Cardiac septum (tissue), 1 donor: ENCODE results near the gene FCRL5. TPM values are rescaled to one million over a fixed set of nuclear protein-coding genes. Genes with fewer than 3 reads are reported as not detected.
"Not testable (repeated sequence)": the region's sequence is repeated elsewhere in the genome, so short reads cannot be mapped to it uniquely, and the experiment has no call there.

Experiments used
- DNase-seq: peaks from one replicate; pipeline ENCODE4 v3.0.0-alpha.2; 2020; ENCODE audit warnings: low spot score
- intact Hi-C: fragments of 100-400 bp; cut with DNase I; formaldehyde crosslinking; loops from one replicate; pipeline ENCODE4 v1.14.0; 2022
- long read RNA-seq: library from polyadenylated mRNA; unstranded; transcript quantifications from one replicate; pipeline ENCODE4 v2.0.0, GENCODE V29; 2021
- total RNA-seq: library from RNA; stranded (reverse); fragmentation: NEBNext Ultra II Directional; extraction: Animal tissue kit (Norgen Biotek cat#: 25700); gene quantifications from one replicate; pipeline ENCODE4 v1.2.1, GENCODE V29; 2021
- donor health status: DM: no; HTN: no; CAD: no.

The FCRL5 gene
- 0.30 TPM for total RNA-seq
- long read RNA-seq, result 0 reads

GRCh38 chr1:157551694-157552693 lies at the start of gene FCRL5:
Gene FCRL5 (minus strand): TSS chr1:157552515. CDS start chr1:157552362, 153 bp downstream.
- intact Hi-C loops, result no loop called here
- no peak for DNase-seq

GRCh38 chr1:157600236-157600635 lies 47.9 kb upstream of the FCRL5 start:
- DNase-seq, result no peak
- intact Hi-C loops, result no loop called here

GRCh38 chr1:157597959-157598667 lies 45.8 kb upstream of the FCRL5 start, which contains the start of gene FCRL4:
Gene FCRL4 (minus strand): TSS chr1:157598085. CDS start chr1:157597944, 141 bp downstream.
- intact Hi-C loops, result no loop called here

GRCh38 chr1:157596384-157596783 lies 44.1 kb upstream of the FCRL5 start:
- intact Hi-C loops, result no loop called here
- no peak for DNase-seq

More at GRCh38 chr1:157597959-157598667, 45.8 kb upstream of the FCRL5 start, which contains the start of gene FCRL4:
- no peak for DNase-seq

GRCh38 chr1:157595356-157595755 lies 43.0 kb upstream of the FCRL5 start:
- intact Hi-C loops, result no loop called here
- no peak for DNase-seq

GRCh38 chr1:157585984-157586383 lies 33.7 kb upstream of the FCRL5 start:
- DNase-seq, result no peak
- intact Hi-C loops, result no loop called here

- no peak for DNase-seq
- intact Hi-C loops, result no loop called here
These were observed 32.2 kb upstream of the FCRL5 start for GRCh38 chr1:157584503-157584902.

GRCh38 chr1:157580828-157581210 lies 28.5 kb upstream of the FCRL5 start:
- intact Hi-C loops, result no loop called here
- no peak for DNase-seq

- intact Hi-C loops, result no loop called here
- DNase-seq, result no peak
These were observed 28.0 kb upstream of the FCRL5 start for GRCh38 chr1:157580179-157580827.

- intact Hi-C loops, result loop anchor here (5.0 to 10.0 kb wide), 2 partner anchors 367 to 545 kb away; no protein-coding TSS in a partner anchor
- no peak for DNase-seq
These were observed 25.1 kb upstream of the FCRL5 start for GRCh38 chr1:157577420-157577819.

GRCh38 chr1:157575744-157576143 lies 23.4 kb upstream of the FCRL5 start:
- intact Hi-C loops, result loop anchor here (5.0 to 10.0 kb wide), 2 partner anchors 369 to 547 kb away; no protein-coding TSS in a partner anchor
- no peak for DNase-seq

GRCh38 chr1:157574836-157575235 lies 22.5 kb upstream of the FCRL5 start:
- intact Hi-C loops, result loop anchor here (5.0 to 10.0 kb wide), 2 partner anchors 370 to 547 kb away; no protein-coding TSS in a partner anchor
- DNase-seq, result no peak

GRCh38 chr1:157566484-157567300 lies 14.4 kb upstream of the FCRL5 start:
- intact Hi-C loops, result no loop called here
- no peak for DNase-seq

- no peak for DNase-seq
- intact Hi-C loops, result no loop called here
These were observed 10.2 kb upstream of the FCRL5 start for GRCh38 chr1:157562515-157562914.

- no peak for DNase-seq
- intact Hi-C loops, result no loop called here
These were observed 5.8 kb upstream of the FCRL5 start for GRCh38 chr1:157558119-157558518.

- intact Hi-C loops, DNase-seq: not testable (repeated sequence)
These were observed 4.2 kb downstream of the FCRL5 start for GRCh38 chr1:157548081-157548480.

GRCh38 chr1:157542676-157543075 lies 9.6 kb downstream of the FCRL5 start:
- intact Hi-C loops, result no loop called here
- no peak for DNase-seq

GRCh38 chr1:157540852-157541251 lies 11.5 kb downstream of the FCRL5 start:
- no peak for DNase-seq
- intact Hi-C loops, result no loop called here
